Measurements from ENCODE around the gene CFHR1.

CFHR1 gene

DNA sequence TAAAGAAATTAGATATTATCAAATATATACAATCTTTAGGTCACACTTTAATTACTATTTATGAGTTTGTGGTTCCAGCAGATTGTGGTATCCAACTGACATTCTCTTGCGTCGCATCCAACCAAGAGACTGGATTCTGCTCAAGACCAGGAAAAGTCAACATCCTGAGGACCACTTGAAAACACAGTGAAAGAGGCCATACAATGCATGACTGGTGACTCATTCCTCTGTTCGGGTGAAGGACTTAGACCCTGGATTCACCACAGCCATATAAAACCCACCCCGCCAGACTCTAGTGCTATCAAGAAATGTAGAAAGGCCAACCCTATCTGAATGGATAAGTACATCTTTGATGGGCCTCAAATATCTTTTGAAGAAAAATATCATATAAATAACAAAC is 53.9 kb downstream of the CFHR1 start:
- no peak overlapping the region for H3K27ac ChIP-seq
- H3K4me3 ChIP-seq = no peak overlapping the region

DNA sequence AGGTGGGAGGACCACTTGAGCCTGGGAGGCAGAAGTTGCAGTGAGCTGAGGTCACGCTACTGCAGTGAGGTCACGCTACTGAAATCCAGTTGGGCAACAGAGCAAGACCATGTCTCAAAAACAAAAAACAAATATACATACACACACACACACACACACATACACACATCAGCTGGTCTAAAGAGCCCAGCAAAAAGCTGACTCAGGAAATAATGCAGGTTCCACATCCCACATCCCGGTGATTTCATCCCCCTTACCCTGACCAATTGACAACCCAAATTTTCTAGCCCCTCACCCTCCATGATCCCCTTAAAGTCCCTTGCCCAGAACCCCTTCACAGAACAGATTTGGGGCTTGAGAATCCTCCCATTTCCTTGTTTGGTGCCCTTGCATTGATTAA is 56.4 kb downstream of the CFHR1 start:
- H3K27ac ChIP-seq = no peak overlapping the region
- H3K4me3 ChIP-seq = no peak overlapping the region

DNA sequence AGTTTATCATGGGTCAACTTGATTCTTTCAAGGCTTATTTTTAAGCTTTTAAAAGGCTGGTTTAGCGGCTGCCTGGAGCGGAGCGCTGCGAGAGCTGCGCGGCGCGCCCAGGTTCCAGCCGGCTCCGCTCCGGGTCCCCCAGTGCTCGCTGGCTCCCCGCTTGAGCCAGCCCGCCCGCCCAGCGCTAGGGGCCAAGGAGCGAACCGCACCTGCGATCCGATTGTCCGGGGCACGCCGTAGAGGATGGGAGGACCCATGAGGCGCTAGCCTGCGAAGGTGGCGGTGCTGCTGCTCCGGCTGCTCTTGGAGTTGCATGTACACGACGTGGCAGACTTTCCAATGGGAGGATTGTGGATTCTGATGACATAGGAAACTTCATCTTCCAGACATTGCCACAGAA is 58.4 kb downstream of the CFHR1 start:
- Histone ChIP-seq H3K27ac (no peak overlapping the region), H3K4me3 (no peak overlapping the region)
